ENCODE measurements around the gene UTP18.

DNA sequence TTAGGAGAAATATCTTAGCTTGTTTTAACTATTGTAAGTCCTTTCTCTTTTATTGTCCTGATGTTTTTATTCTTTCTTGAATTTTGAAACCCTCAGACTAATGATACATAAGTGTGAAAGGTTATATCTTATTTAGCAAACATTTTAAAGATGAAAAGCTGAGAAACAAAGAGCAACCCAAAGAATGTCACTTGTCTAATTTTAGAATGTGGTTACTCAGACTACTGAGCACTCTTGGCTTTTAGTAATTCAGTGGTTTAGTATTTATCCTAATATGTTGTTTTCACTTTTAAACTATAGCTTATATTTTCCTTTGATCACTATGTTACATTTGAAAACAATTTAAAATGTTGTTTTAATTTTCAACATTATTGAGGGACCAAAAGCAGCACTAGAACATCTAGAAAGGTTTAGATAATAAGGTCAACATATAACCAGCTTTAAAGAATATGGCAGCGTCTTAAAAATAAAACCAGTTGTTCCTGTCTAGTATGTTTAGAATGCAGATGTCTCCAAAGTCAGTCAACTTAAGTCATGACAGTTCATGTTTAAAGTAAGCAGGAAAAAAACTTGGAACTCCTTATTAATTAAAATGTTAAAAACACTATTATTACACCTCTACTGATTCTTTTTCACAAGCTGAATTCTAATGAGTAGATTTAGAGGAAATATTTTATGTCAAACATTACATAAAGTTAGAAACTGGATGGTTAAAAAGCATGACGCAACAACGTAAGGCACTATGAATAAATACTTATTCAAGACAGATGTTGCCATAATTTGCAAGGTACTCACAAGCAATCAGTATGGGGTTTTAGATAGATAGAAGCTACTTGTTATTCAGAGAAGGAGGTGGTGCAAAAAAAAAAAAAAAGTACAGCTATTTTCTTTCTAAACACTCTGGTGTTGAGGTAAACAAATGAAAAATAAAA, 2.9 kb upstream of the UTP18 start:
- TF ChIP-seq CTCF (IDR thresholded peaks at IDR 0.05; ENCODE audit: poor library complexity) = no peak
- no peak for TF ChIP-seq EZH2phosphoT487 (IDR thresholded peaks at IDR 0.05; ENCODE audit: low read depth, severe bottlenecking, unreplicated experiment)
- TF ChIP-seq EZH2 (IDR thresholded peaks at IDR 0.05; ENCODE audit: borderline replicate concordance) = no peak

Data from hepatocyte (in vitro differentiated cells).